GM21619 (cell line): Measurements from ENCODE around the gene L3MBTL4.

Source experiments
- ATAC-seq: cut with Tn5 transposase; IDR thresholded peaks from one replicate; pipeline ENCODE4 v1.9.1; 2021; ENCODE audit not compliant: unreplicated experiment

The L3MBTL4 gene

GRCh38 chr18:5969989-5970403 is 444.7 kb downstream of the L3MBTL4 start:
- no peak for ATAC-seq

DNA sequence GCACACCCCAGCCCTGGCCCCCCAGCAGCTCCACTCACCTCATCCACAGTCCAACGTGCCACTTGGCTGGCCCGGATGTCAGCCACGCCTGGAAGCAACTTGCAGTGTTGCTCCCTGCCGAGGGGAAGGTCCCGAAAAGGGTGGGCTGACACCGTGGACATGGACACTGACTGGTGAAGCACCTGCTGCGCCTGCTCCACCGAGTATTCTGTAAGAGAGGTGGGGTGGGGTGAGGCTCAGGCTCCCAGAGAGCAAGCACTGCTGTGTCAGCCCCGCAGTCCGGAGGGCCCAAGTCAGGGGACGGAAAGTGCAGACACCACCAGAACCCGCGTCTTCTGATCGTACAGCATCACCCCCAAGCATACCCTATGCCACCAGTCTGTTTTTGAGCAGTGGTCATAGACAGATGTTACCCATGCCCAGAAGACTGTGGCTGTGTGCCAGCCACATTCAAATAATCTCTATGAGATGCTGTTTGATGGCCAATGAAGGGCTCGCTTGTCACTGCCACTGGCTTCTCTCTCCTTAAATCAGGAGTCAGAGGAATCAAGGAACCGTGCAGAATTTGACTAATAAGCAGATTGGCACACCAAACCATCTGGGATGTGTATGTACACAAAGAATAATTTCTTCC is 445.2 kb downstream of the L3MBTL4 start:
- no peak for ATAC-seq

- ATAC-seq: no peak
Measured at GRCh38 chr18:5967666-5968065, 447.0 kb downstream of the L3MBTL4 start.

- no peak for ATAC-seq
Measured at GRCh38 chr18:5967007-5967406, 447.7 kb downstream of the L3MBTL4 start.

GRCh38 chr18:5966514-5966913 is 448.2 kb downstream of the L3MBTL4 start:
- ATAC-seq: no peak

- ATAC-seq: no peak
Measured at GRCh38 chr18:5964996-5965395, 449.7 kb downstream of the L3MBTL4 start.

DNA sequence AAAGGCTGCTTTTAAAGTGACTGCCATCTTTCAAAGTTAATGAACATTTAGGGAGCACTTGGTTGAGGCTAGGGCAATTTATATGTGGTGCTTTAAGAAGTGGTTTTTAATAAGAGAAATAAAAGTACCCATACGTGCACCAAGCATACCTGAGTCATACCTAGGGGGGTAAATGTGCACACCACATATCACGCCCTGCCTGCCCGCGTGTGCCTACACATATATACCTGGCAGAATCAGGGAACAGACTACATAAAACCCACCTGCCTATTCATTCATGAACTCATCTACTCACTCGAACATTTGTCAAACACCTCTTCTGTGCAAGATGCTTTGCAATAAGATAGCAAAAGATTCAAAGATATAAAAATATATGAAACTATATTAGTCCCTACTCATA is 450.1 kb downstream of the L3MBTL4 start:
- no peak for ATAC-seq

DNA sequence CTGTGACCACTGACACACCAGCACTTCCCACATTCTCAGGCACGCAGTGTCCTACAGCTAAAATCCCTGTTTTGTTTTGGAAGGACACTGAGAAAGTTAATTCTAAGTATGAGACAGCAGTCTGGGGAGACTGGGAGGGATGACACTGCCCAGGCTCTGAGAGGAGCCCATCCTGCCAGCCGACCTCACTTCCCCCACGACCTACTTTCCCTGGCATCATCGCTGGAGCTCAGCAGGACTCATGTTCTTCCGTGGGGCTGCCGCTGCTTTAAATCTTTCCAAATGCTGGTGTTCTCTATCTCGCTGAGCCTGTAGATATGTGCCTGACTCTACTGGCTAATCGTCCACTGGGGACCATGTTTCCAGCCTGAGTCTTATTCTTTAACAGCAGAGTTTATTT is 450.6 kb downstream of the L3MBTL4 start:
- no peak for ATAC-seq

GRCh38 chr18:5963267-5963666 is 451.4 kb downstream of the L3MBTL4 start:
- no peak for ATAC-seq

DNA sequence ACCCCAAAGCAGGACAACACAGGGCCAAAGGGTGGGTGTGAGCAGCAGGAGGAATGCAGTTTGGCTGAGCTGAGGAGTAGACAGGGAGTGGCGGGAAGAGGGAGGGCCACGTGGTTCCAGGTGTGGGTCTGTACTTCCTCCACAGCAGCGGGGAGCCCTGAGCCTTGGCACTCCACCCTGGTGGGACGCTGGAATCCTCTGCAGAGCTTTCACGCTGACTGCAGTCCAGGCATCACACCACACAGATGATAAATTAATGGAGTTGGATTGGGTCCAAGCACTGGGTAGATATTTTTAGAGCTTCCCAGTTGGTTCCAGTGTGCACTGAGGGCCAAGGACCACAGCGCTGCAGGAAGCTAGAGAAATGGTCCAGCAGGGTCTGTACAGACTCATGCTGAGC is 452.3 kb downstream of the L3MBTL4 start:
- ATAC-seq: no peak

DNA sequence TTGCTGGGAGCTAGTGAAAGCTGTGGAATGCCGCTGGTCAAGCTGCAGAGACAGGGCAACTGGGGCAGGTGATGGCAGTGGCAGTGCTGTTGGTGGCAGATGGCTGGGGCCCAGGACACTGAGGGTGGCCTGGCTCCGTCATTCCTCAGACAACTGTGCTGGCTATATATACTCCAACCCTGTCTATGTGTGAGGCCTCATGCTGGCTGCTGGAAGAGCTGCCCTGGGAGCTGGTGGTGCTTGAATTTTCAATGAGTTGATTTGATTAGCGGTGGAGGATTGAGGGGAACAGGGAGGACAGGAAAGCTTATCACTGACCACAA is 452.9 kb downstream of the L3MBTL4 start:
- ATAC-seq: no peak

DNA sequence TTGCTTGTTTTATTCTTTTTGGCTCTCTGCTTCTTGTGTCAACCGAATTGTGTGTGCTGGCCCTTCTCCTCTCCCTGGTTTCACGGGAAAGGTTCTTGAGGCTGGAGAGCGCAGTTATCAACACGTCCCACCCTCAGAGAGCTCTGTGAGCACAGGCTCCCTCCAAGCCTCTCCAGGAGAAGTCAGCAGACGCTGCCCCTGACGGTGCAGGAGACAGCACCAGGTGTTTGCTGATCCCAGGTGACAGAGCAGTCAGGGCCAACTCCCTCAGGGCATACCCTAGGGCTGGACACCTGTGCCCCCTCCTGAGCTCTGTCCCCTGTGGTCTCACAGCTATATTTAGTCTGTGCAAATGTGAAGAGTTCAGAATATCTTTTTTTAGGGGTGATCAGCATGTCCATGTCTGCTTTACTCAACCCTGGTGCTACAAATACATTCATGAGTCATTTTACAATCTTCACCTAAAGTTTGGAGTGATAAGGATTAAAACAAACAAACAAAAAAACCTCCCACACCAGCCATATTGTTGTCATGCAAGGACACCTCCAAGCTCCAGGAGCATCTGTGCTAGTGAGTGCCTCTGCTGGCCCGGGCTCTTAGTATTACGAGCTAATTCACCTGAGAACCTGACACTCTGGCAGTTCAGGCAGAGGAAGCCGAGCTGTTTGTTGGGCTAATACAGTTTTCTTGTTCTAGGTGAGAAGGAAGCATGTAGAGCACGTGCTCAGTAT is 453.4 kb downstream of the L3MBTL4 start:
- ATAC-seq: no peak

- ATAC-seq: no peak
Measured at GRCh38 chr18:5958822-5959221, 455.9 kb downstream of the L3MBTL4 start.

DNA sequence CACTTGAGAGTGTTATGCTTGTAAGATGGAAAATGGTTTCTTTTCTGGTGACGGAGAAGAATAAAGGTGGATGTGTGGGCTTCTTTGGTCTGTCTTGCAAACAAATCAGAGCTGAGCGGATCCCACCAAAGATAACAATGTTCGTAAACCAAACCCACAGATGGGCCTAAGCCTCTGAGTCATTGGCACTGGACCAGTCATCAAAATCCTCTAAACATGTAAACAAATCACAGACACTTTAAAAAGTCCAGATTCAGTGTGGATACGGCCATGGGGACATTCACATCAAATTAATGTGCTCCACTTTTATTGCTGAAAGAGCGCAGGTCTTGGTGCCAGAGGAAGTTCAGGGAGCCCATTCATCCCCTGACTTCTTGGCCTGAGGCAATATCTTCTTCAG is 458.9 kb downstream of the L3MBTL4 start:
- no peak for ATAC-seq

DNA sequence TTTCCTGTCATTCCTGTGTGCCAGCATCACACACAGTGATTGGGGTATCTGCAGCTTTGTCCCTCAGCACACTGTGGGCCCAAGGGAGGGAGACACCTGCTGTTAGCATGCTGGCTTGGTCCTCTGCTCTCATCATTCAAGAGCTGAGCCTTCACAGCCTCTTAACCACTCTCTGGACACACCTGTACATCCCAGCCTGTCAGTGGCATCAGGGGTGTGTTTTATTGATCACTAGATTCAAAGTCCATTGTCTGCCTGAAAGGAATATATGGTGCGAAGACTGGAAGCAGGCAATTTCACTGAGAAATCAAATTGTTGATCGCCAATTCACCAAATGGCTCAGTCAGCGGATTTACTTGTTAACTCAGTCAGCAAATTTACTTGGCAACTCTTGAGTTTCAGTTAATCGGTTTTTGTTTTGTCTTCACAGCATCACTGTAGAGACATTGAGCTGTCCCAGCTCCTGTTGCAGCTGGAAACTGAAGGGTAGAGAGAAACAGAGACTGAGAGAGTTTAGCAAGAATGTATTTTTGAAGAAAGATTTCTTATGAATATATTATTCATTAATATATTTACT is 463.1 kb downstream of the L3MBTL4 start:
- no peak for ATAC-seq

DNA sequence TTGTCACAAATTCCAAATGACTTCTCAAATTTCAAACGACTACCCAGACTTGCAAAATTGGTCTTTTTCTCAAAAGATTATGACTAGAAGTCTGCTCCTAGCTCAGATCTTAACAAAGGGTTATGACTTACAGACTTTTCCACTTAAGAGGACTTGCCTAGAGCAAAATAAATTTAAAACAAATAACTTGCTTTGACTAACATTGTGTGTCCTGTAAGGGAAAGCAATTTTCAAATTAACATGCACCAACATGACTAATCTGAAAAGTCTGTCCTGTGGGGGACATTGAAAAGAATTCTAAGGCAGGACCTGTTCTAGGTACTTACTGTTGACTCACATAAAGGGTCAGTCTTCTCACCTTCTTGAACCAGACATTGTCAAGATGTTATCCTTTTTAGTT is 465.9 kb downstream of the L3MBTL4 start:
- ATAC-seq: no peak

DNA sequence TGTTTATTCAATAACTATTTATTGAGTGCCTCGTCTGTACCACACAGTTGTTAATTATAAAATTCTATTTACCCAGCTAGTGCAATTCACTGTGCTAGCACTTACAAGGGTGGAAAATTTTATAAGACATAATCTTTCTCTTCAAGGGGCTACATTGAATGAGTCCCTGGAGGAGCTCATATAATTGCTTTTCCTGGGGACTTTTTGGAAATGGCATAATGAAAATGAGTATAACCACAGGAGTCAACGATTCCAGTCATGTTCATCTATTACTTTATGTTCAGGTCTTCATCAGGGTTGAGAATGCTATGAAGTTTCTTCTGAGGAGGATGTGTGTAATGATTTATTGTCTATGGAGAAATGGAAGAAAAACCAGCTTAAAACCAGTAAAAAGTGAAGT is 466.5 kb downstream of the L3MBTL4 start:
- no peak for ATAC-seq

- no peak for ATAC-seq
Measured at GRCh38 chr18:5944448-5944847, 470.3 kb downstream of the L3MBTL4 start.

- no peak for ATAC-seq
Measured at GRCh38 chr18:5943514-5943913, 471.2 kb downstream of the L3MBTL4 start.

GRCh38 chr18:5942591-5942990 is 472.1 kb downstream of the L3MBTL4 start:
- ATAC-seq: no peak

DNA sequence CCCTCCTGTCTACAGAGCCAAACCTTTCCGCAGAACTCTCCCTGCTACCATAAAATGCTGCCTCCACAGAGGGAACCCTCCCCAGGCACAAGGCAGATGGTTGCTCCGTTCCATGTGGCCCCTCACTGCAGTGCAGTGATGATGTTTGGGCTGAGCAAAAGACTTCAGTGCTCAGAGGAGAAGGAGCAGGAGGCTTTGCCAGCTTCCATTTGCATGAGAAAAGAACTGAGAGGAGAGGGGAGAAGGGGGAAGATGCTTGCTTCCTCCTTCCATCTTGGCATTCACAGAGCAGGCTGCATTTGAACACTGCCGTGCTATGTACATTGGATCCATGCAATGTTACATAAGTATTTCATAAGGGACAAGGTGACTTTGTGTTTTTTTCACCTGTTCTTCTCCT is 472.8 kb downstream of the L3MBTL4 start:
- ATAC-seq: no peak

GRCh38 chr18:5939801-5940667 is 474.7 kb downstream of the L3MBTL4 start:
- ATAC-seq: no peak
